Skeletal muscle satellite cell (primary cell): Measurements from ENCODE around the gene COL12A1.

Experiments used
- H3K27me3 ChIP-seq: 2 replicates; pipeline ENCODE4 v1.7.0; 2013; ENCODE audit warnings: low read length; ENCODE audit not compliant: control insufficient read depth, insufficient read depth
- H3K36me3 ChIP-seq: 2 replicates; pipeline ENCODE4 v1.7.0; 2013; ENCODE audit warnings: mild to moderate bottlenecking, control low read depth, low read length; ENCODE audit not compliant: insufficient read depth
- H3K4me1 ChIP-seq: 2 replicates; pipeline ENCODE4 v1.7.0; 2013; ENCODE audit warnings: low read length; ENCODE audit not compliant: control insufficient read depth, insufficient read depth
- H3K4me2 ChIP-seq: 2 replicates; pipeline ENCODE4 v1.7.0; 2013; ENCODE audit warnings: mild to moderate bottlenecking, low read length
- H3K4me3 ChIP-seq: 2 replicates; pipeline ENCODE4 v1.7.0; 2013; ENCODE audit warnings: low read length
- H3K9ac ChIP-seq: 2 replicates; pipeline ENCODE4 v1.7.0; 2013; ENCODE audit warnings: mild to moderate bottlenecking, low read depth, low read length, moderate library complexity
- H3K9me3 ChIP-seq: replicated peaks from 2 replicates; pipeline ENCODE4 v1.7.0; 2013; ENCODE audit warnings: mild to moderate bottlenecking, control low read depth, low read length

Gene COL12A1

GRCh38 chr6:75171567-75171966, 34.3 kb downstream of the COL12A1 start:
- Histone ChIP-seq H3K27me3 (no peaks in the 10 kb centered on the region), H3K4me1 (peaks cover 3% of the 10 kb centered on the region), H3K4me2 (no peak overlapping the region), H3K4me3 (no peak overlapping the region), H3K9ac (no peak overlapping the region), H3K36me3 (peaks cover 10% of the 10 kb centered on the region), H3K9me3 (no peaks in the 10 kb centered on the region)

DNA sequence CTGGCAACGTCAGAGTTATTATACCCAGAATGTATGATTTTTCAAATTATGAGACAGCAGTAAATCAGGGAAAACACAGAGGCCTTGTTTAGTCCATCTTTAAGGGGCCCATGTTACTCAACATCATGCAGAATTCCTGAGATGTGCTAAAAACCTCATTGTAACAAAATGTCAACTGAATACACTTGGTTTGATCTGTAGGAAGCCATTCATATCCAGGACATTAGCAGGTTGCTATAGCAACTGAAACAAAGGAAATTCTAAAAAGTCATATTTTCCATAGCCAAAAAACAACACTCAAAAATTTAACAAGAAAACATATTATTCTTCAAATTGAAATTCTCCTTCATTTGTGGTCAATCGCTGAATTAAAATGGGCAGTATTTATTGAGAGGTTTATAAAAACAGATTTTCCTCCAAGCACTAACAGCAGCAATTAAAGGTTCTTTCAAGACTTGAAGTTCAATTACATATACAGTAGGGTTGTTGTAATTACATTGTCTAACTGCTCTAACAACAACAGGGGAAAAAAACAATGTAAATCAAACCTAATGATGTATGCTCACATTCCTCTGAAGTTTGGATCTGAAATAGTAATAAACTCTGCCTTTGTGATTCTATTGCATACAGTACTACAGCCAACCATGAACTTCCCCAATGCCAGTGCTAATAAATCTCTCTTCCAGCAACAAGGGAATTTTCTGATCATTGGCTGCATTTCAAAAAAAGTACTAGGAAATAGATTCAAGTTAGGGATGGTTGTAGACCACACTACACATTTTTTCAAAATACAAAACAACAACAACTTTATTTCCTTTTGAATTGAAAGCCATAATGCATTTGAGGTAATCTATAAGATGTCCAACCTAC, 34.9 kb downstream of the COL12A1 start:
- H3K27me3 ChIP-seq = no peaks in the 10 kb centered on the region
- H3K4me2 ChIP-seq = no peak overlapping the region
- no peak overlapping the region for H3K4me3 ChIP-seq
- H3K4me1 ChIP-seq = peaks cover 3% of the 10 kb centered on the region
- peaks cover 7% of the 10 kb centered on the region for H3K36me3 ChIP-seq
- H3K9ac ChIP-seq = no peak overlapping the region
- no peaks in the 10 kb centered on the region for H3K9me3 ChIP-seq

DNA sequence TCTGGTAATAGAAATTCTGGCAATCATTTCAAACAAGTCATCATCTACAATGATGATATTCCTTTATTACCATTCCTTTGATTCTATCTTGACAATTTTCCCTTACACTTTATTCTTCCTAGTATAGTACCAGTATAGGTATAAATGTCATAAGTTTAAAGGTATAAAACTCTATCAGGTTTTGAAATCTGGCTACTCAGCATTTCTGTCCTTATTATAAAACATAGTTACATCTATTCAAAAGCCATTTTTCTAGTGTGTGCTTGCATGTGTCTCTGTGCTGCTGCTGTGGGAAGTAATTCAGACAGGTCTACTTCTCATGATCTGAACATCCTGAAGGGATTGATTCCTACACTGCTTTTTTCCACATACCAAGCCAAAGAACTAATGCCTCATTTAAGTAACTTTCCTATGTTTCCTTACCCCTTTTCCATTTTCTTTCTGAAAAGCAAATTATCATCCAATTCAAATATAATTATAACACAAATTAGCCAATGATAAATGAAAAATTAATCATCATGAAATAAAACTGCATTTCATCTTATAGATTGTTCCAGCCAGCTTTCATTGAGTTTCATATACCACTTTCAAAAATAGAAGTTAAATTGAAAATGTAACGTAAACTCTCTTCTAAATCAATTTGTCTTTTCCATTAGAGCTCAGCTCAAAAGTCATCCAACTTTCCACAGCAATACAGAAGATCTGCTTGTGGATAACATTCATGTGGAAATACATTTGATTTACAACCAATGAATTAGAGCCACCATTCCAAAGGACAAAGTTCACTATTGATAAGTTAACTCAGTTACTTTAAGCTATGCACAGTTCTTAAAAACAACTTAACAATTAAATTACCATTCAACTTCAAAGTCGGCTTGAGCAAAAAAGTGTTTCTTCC, 35.9 kb downstream of the COL12A1 start:
- H3K9ac ChIP-seq = no peak overlapping the region
- no peaks in the 10 kb centered on the region for H3K27me3 ChIP-seq
- no peaks in the 10 kb centered on the region for H3K9me3 ChIP-seq
- peaks cover 3% of the 10 kb centered on the region for H3K4me1 ChIP-seq
- no peak overlapping the region for H3K4me2 ChIP-seq
- peaks cover 4% of the 10 kb centered on the region for H3K36me3 ChIP-seq
- H3K4me3 ChIP-seq = no peak overlapping the region

GRCh38 chr6:75167851-75168250, 38.0 kb downstream of the COL12A1 start:
- H3K36me3 ChIP-seq = peaks cover 3% of the 10 kb centered on the region
- no peak overlapping the region for H3K4me2 ChIP-seq
- no peak overlapping the region for H3K4me3 ChIP-seq
- H3K27me3 ChIP-seq = no peaks in the 10 kb centered on the region
- H3K4me1 ChIP-seq = peaks cover 3% of the 10 kb centered on the region
- no peaks in the 10 kb centered on the region for H3K9me3 ChIP-seq
- H3K9ac ChIP-seq = no peak overlapping the region

- Histone ChIP-seq H3K4me3 (no peak overlapping the region), H3K9ac (no peak overlapping the region), H3K27me3 (no peaks in the 10 kb centered on the region), H3K36me3 (no peaks in the 10 kb centered on the region), H3K9me3 (no peaks in the 10 kb centered on the region), H3K4me1 (peaks cover 3% of the 10 kb centered on the region), H3K4me2 (no peak overlapping the region)
Measured at GRCh38 chr6:75167325-75167724, 38.5 kb downstream of the COL12A1 start.

DNA sequence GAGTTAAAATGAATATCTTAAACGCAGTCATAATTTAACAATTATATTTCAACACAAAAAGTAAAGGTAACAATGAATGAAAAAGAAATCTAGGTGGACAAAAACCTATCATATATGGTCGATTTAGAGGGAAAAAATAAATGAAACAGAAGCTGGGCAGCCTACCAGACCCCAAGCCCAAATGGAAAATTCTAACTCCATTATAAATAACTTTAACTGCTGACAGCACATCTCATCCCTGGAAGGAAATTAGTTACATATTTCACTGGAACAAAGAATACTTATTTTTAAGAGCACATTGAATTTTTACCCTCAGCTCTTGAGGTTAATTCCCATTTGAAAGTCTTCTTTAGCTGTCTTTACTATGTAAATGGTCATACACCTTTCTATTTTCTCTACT, 39.1 kb downstream of the COL12A1 start:
- H3K4me3 ChIP-seq = no peak overlapping the region
- no peaks in the 10 kb centered on the region for H3K27me3 ChIP-seq
- peaks cover 3% of the 10 kb centered on the region for H3K4me1 ChIP-seq
- H3K9me3 ChIP-seq = no peaks in the 10 kb centered on the region
- no peak overlapping the region for H3K9ac ChIP-seq
- H3K4me2 ChIP-seq = no peak overlapping the region
- H3K36me3 ChIP-seq = no peaks in the 10 kb centered on the region

DNA sequence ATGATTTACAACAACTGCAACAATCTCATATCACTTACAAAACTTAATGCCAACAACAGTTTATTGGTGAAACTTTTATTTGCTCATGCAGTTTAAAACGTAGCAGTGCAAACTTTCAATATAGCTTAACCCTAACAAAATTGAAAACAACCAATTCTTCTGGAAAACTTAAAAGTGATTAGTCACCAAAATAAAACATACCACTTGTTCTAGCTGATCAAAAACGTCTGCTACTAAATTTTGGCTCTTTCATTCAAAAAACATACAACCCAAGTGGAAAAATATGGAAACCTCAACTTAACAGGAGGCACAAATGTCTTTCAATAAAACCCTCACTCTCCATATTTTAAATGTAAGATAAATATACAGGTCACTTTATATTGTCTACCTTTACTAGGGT, 39.6 kb downstream of the COL12A1 start:
- no peak overlapping the region for H3K9ac ChIP-seq
- no peak overlapping the region for H3K4me2 ChIP-seq
- H3K36me3 ChIP-seq = no peaks in the 10 kb centered on the region
- peaks cover 3% of the 10 kb centered on the region for H3K4me1 ChIP-seq
- H3K4me3 ChIP-seq = no peak overlapping the region
- H3K27me3 ChIP-seq = no peaks in the 10 kb centered on the region
- H3K9me3 ChIP-seq = no peaks in the 10 kb centered on the region

DNA sequence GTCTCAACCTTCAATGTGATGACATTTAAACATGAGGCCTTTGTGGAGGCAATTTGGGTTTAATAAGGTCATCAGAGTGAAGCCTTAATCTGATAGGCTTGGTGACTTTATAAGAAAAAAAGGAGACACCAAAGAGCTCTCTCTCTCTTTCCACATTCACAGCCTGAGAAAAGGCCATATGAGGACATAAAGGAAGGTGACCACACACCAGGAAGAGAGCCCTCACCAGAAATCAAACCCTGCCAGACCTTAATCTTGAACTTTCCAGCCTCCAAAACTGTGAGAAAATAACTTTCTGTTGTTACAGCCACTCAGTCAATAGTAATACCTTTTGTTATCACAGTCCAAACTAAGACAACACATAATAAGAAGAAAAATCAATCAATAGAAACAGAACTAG, 47.7 kb downstream of the COL12A1 start:
- no peak overlapping the region for H3K4me3 ChIP-seq
- H3K9ac ChIP-seq = no peak overlapping the region
- H3K4me2 ChIP-seq = no peak overlapping the region
- no peaks in the 10 kb centered on the region for H3K9me3 ChIP-seq
- no peaks in the 10 kb centered on the region for H3K4me1 ChIP-seq
- H3K36me3 ChIP-seq = no peaks in the 10 kb centered on the region
- H3K27me3 ChIP-seq = no peaks in the 10 kb centered on the region

DNA sequence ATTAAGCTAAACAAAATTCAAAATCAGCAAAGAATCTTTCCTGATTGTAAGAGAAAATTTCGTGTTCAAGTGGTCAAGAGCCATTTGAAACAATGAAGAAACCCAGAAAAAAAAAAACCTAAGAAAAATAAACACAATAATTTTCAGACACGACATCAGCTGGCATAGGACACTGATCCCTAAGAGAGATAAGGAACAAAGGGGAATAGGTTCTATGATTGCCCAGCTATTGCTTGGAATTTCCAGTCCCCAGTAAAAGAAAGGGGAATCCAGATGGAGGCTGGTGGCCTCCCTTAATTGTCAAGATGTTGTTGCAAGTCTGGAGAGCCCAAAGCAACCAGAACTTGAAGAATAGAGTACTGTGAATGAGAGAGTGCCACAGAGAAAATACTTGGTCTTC, 48.5 kb downstream of the COL12A1 start:
- no peaks in the 10 kb centered on the region for H3K4me1 ChIP-seq
- H3K4me2 ChIP-seq = no peak overlapping the region
- H3K9me3 ChIP-seq = no peaks in the 10 kb centered on the region
- no peak overlapping the region for H3K9ac ChIP-seq
- no peaks in the 10 kb centered on the region for H3K27me3 ChIP-seq
- H3K4me3 ChIP-seq = no peak overlapping the region
- no peaks in the 10 kb centered on the region for H3K36me3 ChIP-seq

GRCh38 chr6:75156186-75156878, 49.5 kb downstream of the COL12A1 start:
- Histone ChIP-seq H3K9me3 (no peaks in the 10 kb centered on the region), H3K4me3 (no peak overlapping the region), H3K4me2 (no peak overlapping the region), H3K27me3 (no peaks in the 10 kb centered on the region), H3K4me1 (no peaks in the 10 kb centered on the region), H3K36me3 (peaks cover 7% of the 10 kb centered on the region), H3K9ac (no peak overlapping the region)

DNA sequence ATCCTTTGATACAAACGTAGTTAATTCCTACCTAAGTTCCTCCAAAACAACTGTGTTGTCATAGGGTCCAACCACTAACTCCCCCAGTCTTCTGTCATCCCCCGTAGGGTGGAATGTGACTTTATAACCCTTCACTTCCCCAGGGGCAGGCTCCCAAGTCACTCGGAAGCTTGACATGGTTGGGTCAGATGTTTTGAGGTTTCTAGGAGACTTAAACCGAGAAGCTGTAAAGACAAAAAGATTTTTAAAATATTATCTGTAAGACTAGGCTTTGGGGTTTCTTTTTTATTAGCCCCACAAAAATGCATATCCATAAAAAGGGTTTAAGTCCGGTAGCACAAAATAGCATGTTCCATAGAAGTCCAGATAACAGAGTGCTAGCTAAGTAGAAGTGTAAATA, 50.2 kb downstream of the COL12A1 start:
- peaks cover 7% of the 10 kb centered on the region for H3K36me3 ChIP-seq
- no peaks in the 10 kb centered on the region for H3K9me3 ChIP-seq
- H3K27me3 ChIP-seq = no peaks in the 10 kb centered on the region
- H3K4me1 ChIP-seq = no peaks in the 10 kb centered on the region
- no peak overlapping the region for H3K9ac ChIP-seq
- H3K4me2 ChIP-seq = no peak overlapping the region
- no peak overlapping the region for H3K4me3 ChIP-seq
